SIG-M5 treated with dmso at 0.1 percent for 504 hours (cell line): Measurements from ENCODE around the gene LHX2.

Experiments
- DNase-seq: peaks from one replicate; lab custom pipeline; 2025; ENCODE audit not compliant: unreplicated experiment; lab: John Stamatoyannopoulos, UW

LHX2 gene

DNA sequence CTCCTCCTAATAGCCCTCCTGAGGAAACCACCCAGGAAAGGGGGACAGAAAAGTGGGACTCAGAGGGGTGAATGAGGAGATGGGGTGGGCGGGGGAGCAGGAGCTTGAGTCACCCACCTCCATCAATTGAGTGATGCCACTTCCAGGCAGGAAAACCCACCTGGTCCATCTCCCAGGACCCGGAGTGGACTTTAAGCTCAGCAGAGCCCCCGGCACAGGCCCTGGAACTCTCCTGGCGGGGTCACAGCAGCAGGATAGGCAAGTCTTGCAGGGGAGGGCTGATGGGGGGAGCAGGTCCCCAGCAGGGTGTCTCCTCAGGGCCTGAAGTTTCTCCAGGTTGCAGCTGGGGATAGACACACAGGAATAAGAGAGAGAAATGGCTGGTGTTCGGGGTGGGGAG lies 40.8 kb downstream of the LHX2 start:
- no peak for DNase-seq

DNA sequence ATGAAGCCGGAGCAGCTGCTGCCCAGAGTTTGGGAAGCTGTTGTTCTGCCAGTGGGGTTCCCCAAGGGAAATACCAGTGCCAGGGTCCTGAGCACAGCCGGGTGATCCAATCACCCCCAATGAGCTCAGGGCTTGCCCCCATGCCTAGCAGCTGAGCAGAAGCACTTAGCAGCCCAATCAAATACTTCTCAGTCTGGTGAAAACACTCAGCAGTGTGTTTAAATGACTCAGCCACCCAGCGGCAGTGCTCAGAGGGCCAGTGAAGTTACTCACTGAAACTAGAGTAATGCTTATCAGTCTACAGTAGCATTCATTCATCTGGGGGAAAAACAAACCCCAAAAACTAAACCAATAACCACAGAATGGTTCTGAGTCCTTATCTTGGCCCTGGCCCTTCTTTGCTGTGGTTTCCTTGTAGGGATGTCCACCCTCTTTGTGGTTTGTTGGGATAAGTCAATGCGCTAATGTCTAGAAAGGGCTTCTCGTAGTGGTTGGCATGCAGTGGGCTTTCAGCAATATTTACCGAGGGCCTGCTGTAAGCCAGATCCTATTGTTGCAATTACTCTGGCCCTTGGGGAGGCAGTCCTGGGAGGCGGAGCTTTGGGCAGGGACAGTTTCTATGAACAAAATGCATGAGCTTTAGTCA lies 43.1 kb downstream of the LHX2 start:
- DNase-seq = no peak

DNA sequence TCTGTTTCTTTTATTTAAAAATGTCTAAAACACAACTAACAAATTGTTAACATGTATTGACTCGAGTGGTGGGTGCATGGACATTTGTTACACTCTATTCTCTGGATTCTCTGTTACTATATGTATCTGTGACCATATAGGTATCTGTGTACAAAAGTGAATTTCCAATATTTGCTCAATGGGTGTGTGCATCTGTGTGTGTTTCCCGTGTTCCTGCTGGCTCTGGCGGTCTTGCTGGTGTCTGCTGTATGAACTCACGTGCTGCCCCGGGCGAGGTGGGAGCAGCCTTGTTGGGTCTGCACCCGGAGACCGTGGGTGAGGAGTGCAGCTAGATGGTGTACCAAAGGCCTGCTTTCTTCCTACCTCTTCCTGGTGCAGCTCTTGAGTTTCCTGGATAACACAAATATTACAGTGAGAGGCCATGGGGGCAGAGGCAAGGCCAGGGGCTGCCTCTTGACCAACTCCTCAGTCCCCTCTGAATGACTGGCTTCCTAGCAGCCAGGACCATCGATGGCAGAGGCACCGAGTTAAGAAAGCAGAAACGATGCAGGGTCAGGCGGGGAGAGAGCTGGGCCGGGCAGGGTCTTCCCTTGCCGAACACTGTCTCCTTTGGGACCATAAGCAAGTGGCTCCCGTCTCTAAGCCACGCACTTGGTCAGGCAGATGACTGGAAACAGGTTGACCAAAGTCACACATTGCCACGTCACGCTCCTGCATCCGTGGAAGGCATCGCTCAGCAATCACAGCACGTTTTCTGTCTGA lies 49.5 kb downstream of the LHX2 start:
- DNase-seq = no peak

DNA sequence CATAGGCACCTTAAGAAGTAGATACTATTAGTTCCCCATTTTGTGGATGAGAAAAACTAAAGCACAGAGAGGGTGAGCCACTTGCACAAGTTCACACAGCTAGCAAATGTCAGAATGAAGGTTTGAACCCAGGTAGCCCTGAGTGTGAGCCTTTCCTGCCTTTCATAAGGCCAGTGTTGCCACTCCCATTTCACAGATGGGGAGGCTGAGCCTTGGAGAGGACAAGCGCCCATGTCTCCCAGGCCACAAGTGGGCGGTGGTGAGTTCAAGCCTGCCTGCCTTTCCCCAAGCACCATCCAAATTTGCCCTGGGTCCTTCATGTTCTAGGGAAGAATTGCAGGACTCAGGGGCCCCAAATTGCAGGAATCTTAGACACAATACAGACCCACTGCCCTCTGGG lies 50.6 kb downstream of the LHX2 start:
- no peak for DNase-seq

DNA sequence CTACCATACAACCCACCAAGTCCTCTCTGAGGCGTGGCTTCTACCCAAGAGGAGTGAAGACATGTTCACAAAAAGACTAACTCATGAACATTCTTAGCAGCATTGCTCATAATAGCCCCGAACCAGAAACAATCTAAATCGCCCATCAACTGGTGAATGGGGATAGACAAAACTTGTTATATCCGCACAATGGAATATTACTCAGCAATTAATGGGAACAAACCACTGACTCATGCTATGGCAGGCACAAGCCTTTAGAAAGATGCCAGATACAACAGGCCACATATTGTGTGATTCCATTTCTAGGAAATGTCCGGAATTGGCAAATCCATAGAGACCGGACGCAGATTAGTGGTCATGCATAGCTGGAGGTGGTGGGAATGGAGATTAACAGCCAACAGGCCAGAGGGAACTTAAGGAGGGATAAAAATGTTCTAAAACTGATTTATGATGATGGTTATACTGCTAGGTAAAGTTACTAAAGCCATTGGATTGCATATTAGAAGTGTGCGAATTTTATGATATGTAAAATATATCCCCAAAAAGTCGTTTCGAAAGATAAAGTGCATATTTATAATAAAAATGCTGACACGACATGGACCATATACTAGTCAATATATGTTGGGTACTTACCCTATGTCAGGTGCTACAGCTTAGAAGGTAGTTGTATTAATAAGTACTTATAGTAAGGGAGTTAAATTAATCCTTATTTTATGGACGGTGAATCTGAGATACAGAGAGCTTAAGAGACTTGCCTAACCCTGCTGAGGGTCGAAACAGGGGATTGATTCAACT lies 55.4 kb downstream of the LHX2 start:
- no peak for DNase-seq

DNA sequence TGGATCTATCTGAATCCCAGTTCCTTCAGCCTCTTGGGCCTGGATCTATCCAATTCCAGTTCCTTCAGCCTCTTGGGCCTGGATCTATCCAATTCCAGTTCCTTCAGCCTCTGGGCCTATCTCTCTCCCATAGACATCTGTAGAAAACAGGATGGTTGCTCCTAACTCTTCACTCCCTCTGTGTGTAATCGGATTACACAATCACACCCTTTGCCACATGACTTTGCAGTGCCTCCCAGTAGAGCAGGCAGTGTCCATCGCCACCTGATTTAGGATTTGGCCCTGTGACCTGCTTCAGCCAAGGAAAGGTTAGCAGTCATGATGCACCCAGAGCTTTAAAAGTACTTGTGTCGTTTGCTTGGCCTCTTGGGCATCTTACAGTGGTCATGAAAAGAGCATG lies 56.7 kb downstream of the LHX2 start:
- no peak for DNase-seq

DNA sequence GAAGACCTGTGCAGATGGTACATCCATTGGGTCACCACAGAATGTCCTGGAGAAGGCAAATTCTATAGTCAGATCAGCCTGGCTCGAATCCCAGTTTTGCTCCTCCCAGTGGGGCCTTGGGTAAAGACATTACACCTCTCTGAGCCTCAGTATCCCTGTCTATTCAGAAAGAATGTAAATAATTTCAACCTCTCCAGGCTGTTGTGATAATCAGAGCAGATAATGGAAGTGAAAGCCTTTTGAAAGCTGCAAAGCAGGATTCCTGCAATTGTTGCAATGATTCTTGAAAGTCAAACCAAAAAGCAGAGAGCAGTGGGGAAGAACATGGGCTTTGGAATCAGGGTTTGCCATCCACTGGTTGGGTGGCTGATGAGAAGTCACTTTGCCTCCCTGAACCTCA lies 63.2 kb downstream of the LHX2 start:
- peak; percentile 18 for DNase-seq

DNA sequence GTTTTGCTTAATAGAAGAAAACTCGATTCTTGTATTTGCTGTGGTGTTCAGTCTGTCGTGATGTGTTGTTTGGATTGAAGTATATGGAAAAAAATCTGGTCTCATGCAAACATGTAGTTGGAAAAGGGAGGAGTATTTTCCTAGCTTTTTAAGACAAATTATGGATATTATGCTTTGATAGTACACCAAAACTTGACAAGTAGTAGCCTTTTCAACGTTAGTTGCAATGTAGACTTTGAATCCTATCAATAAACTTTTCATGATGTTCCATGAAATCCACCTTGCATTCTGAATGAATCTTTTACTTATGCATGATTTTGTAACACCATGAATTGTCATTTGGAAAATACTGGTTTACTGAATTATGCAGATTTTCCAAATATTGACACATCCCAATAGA lies 64.2 kb downstream of the LHX2 start:
- DNase-seq = no peak

DNA sequence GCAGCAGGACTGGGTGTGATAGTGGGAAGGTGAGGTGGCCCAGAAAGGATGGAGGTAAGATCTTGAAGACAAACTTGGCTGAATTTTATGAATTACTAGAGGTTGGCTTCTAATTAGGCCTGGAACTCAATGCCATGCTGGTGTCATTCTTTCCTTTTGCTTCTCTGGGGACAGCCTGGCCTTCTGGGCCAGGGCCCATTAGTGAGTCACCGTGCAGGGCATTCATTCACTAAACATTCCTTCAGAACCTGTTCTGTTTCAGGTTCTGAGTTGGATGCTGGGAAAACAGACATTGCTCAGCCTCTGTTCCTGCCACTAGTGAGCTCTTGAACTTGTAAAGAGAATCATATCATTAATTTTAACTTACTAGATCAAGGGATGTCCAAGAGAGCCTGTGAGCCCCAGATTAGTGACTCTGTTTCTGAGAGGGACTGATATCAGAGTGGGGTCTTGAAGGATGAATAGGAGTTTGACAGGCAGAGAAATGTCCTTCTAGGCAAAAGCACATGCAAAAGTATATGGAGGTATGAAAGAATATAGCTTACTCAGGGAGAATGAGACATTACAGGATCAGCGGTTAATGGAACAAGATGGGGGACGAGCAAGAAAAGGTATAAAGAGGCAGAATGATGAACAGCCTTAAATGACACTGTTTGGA lies 66.5 kb downstream of the LHX2 start:
- DNase-seq = peak; percentile 23

DNA sequence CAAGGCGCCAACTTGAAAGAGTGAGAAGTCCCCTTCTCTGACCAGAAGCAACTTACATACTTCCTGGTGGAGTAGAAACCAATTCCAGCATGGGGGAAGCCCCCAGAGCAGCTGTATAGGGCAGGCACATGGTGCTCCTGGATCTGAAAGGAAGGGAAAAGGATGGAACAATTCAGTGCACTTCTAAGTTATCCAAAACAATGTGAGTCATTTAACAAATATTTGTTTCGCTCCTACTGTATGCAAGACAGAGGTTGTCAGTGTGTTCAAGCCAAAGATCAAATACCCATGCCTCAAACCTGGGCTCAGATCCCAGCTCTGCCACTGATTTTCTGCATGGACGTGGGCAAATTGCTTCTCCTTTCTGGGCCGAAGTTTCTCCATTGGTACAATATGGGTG lies 67.1 kb downstream of the LHX2 start:
- DNase-seq = peak; percentile 18

DNA sequence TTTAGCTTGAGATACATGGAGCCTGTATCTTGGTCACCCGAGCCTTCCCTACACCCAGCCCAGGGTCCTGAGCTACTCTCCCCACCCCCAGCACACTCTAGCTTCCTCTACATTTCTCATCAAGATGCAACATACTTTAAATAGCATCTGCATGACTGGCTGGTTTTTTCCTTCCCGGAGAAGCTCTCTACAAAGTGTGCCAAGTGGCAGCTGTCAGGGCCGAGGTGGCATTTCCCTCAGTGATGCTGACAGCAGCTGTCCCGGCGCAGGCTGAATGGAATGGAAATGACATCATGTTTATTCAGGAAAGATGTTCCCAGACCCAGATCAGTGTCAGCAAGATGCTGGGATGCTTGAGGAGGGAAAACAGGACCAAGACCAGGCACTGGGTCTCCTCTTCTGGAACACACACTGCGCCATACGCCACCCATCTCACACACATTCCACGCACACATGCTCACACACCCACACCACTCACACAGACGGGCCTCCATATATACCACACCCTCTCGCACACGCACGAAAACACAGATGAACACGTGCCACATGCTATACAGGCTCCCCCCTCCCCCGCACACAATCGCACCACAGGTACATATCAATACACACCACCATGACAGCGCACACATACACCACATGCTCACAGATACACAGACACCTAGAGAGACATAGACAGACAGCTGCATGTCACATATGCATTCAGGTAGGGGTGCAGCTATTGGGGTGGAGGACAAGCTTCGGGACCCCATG lies 67.8 kb downstream of the LHX2 start:
- no peak for DNase-seq

DNA sequence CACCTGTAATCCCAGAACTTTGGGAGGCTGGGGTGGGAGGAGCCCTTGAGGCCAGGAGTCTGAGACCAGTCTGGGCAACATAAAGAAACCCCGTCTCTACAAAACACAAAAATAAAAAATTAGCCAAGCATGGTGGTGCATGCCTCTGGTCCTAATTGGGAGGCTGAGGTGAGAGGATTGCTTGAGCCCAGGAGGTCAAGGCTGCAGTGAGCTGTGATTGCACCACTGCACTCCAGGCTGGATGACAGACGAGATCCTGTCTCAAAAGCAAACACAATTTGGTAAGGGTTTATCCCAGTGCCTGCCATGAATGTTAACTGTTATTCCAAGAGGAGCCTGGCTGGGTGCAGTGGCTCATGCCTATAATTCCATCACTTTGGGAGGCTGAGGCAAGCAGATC lies 71.1 kb downstream of the LHX2 start:
- DNase-seq = no peak
